ENCODE data around the gene TM4SF20.
"Not testable (repeated sequence)": the region's sequence is repeated elsewhere in the genome, so short reads cannot be mapped to it uniquely, and the experiment has no call there.

The TM4SF20 gene

DNA sequence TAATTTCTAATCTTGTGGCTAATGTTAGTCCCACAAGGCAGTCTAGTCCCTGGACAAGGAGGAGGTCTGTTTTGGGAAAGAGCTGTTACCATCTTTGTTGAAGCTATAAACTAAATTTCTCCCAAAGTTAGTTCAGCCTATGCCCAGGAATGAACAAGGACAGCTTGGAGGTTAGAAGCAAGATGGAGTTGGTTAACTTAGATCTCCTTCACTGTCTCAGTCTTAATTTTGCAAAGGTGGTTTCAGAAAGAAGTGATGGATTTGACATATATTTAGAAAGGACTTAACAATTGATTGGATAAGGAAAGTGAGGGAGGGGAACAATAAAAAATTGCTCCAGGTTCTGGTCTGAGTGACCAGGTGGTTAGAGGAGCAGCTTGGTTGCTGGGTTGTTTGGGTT is 23.2 kb upstream of the TM4SF20 start:
- DNase-seq: no peak
- in situ Hi-C loops (cut with HindIII; ENCODE audit: low pct_ligation_motif_present, low pct_unique_long_range_greater_than_20kb, low sequenced_read_pairs): no loop called here

DNA sequence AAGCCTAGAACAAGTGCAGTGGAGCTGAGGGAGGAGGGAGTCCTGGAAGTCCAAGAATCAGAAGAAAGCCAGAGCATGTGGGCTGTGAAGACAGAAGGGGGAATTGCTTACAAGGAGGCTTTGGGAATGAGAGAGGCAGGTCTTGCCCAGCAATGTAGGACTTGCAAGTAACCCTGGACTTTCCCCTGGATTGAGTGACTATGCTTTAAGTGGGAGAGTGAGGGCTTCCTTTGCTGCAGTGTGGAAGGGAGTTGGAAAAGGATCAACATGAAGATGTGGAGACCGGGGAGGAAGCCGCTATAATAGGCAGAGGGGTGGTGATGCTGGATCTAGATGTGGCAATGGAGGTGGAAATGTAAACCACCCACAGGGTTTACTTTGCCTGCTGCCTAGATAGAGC is 22.4 kb upstream of the TM4SF20 start:
- no peak for DNase-seq
- in situ Hi-C loops (cut with HindIII; ENCODE audit: low pct_ligation_motif_present, low pct_unique_long_range_greater_than_20kb, low sequenced_read_pairs): no loop called here

DNA sequence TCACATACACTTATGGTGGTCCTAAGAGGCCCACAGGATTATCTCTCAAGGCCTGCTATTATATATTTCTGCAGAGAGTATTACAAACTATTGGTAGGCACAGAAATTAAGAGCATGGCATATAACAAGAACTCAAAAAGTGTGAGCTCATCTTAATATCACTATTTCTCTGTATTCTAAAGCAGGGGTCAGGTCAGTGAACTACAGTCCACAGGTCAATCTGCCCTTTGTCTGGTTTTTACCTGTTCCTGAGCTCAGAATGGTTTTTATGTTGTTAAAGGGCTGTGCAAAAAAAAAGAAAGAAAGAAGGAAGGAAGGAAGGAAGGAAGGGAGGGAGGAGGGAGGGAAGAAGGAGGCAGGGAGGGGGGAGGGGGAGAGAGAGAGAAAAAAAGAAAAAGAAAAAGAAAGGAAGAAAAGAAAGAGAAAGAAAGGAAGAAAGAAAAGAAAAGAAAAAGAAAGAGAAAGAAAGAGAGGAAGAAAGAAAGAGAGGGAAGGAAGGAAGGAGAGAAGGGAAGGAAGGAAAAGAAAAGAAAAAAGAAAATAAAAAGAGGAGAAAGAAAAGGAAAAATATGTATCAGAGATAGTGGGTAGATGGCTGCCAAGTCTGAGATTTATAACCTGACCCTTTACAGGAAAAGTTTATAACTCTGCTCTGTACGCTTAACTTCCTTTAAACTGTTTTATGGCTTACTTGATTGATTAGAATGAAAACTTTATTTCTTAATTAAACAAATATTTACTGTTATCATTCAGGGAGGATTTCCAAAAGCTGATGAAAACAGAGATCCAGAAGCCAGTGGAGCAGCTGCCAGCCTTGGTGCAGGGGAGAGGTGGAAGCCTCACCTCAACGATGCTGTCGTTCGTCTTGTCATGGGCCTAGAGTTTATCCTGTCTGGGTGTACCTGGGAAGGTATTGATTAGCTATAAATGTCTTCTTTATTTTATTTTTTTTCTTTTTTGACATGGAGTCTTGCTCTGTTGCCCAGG is 19.9 kb upstream of the TM4SF20 start:
- in situ Hi-C loops (cut with HindIII; ENCODE audit: low pct_ligation_motif_present, low pct_unique_long_range_greater_than_20kb, low sequenced_read_pairs): no loop called here

DNA sequence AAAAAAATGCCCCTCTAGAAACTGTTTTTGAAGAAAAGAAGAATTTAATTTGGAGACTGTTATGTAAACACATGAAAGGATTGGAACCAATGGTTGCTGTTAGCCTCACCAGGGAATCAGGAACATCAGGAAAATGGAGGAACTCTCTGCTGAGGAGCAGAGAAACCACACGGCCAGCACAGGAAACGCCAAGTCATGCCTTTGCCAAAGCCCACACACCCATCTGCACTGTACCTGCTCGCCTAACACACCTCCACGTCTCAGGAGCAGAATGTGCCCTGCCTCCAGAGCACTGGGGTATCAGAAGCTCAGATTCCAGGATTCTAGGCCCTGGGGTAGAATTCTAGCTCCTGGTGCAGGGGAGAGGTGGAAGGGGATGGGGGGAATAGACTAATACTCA is 18.5 kb upstream of the TM4SF20 start:
- in situ Hi-C loops (cut with HindIII; ENCODE audit: low pct_ligation_motif_present, low pct_unique_long_range_greater_than_20kb, low sequenced_read_pairs): no loop called here

More for the DNA sequence above, 19.9 kb upstream of the TM4SF20 start:
- DNase-seq: no peak

DNA sequence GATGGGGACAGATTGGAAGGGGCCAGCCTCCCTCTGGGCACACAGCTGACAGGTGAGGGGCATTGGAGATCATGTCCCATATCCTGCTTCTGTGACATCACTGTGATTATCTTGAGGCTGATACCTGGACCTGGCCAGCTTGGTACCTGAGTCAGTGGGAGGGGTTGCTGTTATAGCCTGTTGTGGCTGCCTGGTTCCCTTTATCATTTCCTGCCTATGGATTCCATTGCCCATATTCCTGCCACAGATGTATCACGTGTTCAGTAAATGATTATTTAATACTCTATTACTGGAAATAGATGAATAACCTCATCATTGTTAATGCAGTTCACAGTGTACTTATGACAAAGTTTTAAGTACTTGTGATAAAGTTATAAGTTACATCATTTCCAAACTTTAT is 16.4 kb upstream of the TM4SF20 start:
- in situ Hi-C loops (cut with HindIII; ENCODE audit: low pct_ligation_motif_present, low pct_unique_long_range_greater_than_20kb, low sequenced_read_pairs): no loop called here
- DNase-seq: no peak

More for the DNA sequence above, 18.5 kb upstream of the TM4SF20 start:
- DNase-seq: no peak

DNA sequence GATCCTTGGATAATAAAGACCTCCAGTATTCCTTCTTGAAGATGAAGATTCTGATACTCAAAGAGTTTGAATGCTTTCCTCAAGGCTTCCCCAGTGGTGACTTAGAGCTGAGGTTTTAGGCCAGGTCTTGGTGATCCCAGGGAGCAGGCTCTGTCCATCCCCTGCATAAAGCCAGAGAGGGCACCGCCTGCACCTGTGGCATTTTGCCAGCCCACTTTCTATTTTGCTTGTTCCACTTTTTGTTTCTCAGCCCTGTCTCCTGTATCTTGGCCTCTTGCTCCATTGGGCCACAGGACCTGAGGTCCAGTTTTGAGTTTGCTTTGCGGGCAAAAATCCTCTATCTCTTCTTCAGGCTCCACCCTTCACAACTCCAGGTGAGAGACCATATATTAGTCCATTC is 15.3 kb upstream of the TM4SF20 start:
- in situ Hi-C loops (cut with HindIII; ENCODE audit: low pct_ligation_motif_present, low pct_unique_long_range_greater_than_20kb, low sequenced_read_pairs): no loop called here

DNA sequence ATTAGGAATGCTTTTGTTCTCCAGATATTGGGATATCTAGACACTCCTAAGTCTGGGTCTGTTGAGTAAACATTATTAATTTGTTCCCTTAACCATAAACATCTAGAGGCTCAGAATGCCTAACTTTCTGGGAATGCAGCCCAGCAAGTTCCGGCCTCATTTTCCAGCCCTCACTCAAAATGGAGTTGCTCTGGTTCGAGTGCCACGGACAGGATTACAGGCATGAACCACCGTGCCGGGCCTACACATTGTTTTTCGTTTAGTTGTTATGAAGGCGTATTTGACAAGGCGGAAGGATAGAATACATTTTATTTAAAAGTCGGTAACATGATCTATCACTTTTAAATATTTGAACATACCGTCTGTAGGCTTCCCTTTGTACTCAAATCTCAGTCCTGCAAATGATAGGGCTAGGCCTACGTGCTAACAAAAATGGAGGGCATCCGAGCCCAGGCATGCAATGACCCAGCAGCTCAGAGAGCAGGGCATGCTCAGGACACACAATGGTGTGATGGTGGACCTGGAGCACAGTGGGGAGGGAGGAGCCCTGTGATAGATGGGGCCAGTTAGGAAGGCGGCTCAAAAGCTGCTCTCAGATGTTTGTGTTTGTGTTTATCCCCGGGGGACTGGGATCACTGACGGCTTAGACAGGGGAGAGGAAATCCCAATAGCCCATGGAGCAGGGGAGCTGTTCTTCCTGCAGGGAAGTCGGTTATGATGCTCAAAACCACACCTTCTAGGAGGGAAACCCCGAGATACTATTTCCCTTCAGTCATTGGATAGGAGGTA is 11.6 kb upstream of the TM4SF20 start:
- no peak for DNase-seq
- in situ Hi-C loops (cut with HindIII; ENCODE audit: low pct_ligation_motif_present, low pct_unique_long_range_greater_than_20kb, low sequenced_read_pairs): no loop called here

More for the DNA sequence above, 15.3 kb upstream of the TM4SF20 start:
- DNase-seq: no peak

DNA sequence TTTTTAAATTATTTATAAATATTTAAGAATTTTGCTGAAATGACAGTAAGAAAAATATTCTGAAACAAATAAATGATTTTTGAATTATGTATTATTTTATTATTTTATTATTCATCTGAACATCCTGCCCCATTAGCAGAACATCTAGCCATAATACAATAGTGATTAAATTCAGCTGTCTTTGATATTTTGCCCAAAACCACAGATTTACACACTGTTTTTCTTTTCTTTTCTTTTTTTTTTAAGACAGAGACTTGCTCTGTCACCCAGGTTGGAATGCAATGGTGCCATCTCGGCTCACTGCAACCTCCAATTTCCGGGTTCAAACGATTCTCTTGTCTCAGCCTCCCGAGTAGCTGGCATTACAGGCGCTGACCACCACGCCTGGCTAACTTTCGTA is 10.6 kb upstream of the TM4SF20 start:
- in situ Hi-C loops (cut with HindIII; ENCODE audit: low pct_ligation_motif_present, low pct_unique_long_range_greater_than_20kb, low sequenced_read_pairs): no loop called here
- no peak for DNase-seq

DNA sequence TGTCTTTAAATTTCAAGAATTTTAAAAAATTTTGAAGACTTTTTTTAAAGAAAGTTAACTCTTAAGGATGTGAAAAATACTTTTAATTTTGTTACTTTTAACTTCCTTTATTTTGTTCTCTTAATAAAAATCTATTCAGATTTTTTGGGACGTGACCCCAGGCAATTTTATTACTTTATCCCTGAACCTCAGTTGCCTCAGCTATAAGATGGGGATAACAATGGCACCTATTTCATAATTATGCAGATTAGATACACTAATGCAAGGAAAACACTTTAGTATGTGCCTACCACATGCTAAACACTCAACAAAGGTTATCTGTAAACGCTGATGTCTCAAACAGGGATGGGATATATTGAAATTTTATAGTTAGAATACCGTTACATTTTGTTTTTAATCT is 10.1 kb upstream of the TM4SF20 start:
- no peak for DNase-seq
- in situ Hi-C loops (cut with HindIII; ENCODE audit: low pct_ligation_motif_present, low pct_unique_long_range_greater_than_20kb, low sequenced_read_pairs): no loop called here

DNA sequence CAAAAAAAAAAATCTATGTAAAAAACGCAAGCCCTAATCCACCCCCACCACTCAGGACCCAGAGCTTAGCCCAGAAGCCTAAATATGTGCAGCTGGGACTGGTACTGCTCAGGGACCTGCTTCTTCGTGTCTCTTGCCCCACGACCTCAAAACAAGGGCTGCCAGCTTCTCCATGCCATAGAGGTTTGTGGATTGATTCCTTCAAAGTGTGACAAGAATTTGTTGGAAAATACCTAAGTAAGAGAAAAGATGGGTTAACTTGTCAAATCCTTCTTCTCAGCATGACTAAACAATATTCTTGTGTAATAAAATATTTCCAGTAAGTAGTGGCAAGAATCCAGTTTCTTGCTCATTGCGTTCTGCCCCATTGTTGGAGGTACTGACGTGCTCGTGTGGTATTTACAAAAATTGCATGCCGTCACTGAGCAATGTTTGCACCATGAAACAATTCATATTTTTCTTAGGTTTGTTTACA is 9.5 kb upstream of the TM4SF20 start:
- in situ Hi-C loops (cut with HindIII; ENCODE audit: low pct_ligation_motif_present, low pct_unique_long_range_greater_than_20kb, low sequenced_read_pairs): no loop called here
- no peak for DNase-seq

DNA sequence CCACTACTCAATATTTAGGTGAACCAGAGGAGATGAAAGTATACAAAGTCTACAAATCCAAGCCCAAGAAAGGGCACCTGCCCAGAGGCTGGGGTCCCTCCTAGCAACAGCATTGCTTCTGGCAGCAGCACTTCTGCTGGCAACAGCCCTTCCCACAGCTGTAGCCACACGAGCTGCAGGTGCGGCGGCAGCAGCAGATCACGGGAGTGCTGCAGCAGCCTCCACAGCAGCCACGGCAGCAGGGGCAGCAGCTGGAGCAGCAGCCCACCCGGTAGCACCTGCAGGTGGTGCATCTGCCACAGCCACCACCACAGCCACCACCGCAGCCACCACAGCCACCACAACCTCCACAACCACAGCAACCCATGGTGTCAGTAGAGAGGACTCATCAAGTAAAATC is 8.5 kb upstream of the TM4SF20 start, which contains the start of gene SCYGR1:
Gene SCYGR1 (minus strand): TSS at position 367 of the 400 bp plus-strand sequence. CDS start 0 bp downstream, at position 367.
- DNase-seq; in situ Hi-C loops (cut with HindIII; ENCODE audit: low pct_ligation_motif_present, low pct_unique_long_range_greater_than_20kb, low sequenced_read_pairs): not testable (repeated sequence)

DNA sequence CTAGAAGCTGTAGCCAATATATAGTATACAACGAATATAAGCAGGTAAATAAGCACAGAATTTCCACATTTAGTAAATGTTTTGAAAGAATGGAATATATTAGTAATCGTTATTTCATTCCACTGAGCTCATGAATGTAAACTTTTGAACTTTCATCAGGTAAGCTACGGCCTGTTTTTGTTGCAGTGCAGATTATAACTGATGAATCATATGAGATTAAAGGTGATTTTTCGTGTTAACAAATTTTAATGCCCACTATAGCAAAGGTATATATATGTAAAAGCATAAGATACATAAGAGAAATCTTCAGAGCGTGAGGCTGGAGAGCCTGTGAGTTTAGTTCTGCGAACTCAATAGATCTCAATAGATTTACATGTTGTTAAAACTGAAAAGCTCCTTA is 7.5 kb upstream of the TM4SF20 start:
- no peak for DNase-seq
- in situ Hi-C loops (cut with HindIII; ENCODE audit: low pct_ligation_motif_present, low pct_unique_long_range_greater_than_20kb, low sequenced_read_pairs): no loop called here

DNA sequence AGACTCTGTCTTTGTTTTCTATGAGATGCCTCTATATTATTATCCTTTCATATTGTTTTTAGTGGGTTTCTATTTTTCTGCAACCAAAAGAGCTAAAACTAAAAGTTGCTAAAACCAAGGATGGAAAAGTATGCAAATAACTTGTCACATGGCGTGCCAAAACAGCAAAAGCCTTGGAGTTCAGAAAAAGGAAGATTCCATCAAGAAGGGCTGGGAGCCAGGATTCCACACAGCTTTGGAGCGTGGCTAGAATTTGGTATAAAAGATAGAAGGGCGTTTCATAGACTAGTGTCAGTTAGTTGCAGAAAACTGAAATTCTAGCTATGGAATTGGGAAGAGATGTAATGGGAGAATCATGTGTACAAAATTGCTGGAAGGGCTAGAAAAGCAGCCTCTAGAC is 4.6 kb upstream of the TM4SF20 start:
- DNase-seq: no peak
- in situ Hi-C loops (cut with HindIII; ENCODE audit: low pct_ligation_motif_present, low pct_unique_long_range_greater_than_20kb, low sequenced_read_pairs): no loop called here

DNA sequence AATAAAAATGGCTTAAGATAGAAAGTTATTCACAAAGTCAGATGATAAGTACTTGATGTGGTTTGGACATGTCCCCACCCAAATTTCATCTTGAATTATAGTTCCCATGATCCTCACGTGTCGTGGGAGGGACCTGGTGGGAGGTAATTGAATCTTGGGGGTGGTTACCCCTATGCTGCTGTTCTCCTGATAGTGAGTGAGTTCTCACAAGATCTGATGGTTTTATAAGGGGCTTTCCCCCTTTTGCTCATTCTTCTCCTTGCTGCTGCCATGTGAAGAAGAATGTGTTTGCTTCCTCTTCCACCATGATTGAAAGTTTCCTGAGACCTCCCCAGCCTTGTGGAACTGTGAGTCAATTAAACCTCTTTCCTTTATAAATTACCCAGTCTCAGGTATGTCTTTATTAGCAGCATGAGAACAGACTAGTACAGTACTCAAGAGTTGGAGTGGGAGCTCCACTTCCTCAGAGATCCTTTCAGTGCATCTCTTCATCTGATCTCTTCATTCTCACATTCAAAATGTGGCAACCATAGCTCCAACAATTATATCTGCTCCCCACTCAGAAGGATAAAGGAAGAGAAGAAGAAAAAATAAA is 3.2 kb upstream of the TM4SF20 start:
- in situ Hi-C loops (cut with HindIII; ENCODE audit: low pct_ligation_motif_present, low pct_unique_long_range_greater_than_20kb, low sequenced_read_pairs); DNase-seq: not testable (repeated sequence)

DNA sequence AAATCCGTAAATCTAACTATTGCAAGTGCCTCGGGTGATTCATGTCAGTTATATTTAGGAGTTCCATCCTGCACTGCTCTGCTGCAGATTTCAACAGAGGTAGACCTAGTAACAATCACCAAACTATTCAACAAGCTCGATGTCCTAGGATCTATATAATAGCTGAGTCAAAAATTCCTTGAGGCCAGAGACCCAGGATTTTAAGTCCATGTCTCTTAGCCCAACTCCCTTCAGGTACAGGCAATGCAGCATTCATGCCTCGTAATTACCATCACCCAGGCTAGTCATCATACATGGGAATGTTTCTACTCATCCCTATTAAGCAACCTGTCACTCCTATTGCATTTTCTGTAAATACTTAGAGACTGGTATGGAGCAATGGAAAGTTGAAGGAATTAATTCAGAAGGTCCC is 729 bp downstream of the TM4SF20 start:
- in situ Hi-C loops (cut with HindIII; ENCODE audit: low pct_ligation_motif_present, low pct_unique_long_range_greater_than_20kb, low sequenced_read_pairs): no loop called here
- no peak for DNase-seq

DNA sequence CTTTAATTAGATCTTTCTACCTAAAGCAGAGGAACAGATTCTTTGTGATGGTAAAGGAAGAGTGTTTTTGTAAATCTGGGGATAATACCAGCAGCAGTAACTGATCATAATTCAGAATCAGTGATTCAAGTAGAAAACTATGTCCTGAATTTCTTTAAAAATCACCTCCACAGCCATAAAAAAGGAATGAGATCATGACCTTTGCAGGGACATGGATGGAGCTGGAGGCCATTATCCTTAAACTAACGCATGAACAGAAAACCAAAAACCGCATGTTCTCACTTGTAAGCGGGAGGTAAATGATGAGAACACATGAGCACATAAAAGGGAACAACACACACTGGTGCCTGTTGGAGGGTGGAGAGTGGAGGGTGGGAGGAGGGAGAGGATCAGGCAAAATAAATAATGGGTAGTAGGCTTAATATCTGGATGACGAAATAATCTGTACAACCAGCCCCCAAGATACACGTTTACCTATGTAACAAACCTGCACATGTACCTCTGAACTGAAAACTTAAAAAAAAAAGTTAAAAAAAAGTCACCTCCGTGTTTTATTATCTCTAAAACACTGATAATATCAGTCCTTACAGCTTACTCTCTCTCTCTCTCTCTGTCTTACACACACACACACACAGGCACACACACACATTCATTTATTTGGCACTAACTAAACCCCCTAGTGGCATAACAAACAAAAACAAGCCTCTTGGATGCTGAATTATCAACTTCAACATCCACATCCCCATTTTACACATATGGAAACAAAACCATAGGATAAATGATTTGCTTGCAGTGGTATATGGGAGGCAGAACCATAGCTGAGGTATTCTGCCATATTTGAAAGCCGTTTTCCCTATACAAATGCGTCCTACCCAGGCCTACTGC is 1.4 kb downstream of the TM4SF20 start:
- DNase-seq: no peak
- in situ Hi-C loops (cut with HindIII; ENCODE audit: low pct_ligation_motif_present, low pct_unique_long_range_greater_than_20kb, low sequenced_read_pairs): no loop called here

DNA sequence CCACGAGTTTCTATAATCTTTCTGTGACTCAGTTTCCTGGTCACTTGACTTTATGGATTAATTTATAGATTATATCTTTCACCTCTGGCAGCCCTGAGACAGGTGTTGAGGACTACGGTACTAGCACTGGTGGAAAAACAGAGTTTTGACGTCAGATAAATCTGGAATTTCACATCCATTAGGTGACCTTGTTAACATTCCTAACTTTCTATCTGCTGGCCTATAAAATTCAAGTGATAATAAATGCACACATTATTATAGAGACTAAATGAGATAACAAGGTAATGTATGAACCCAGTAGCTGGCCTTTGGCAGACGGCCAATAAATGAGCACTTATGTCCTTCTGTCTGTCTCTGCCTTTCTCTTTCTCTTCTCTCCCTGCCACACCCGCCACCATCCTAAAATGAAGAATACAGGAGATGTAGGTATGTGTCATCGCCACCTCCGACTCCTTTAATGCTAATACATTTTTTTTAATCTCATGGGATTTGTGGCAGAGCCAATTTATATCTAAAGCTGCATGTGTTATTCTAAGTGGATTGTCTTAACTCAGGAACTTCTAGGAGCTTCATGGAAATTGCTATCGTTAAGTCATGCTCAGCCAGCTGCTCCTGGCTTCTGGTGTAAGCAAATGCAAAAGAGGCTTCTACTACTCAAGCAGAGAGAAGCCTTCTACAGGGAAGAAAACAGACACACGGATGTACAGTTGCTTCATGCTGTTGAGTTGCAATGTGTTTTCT is 2.3 kb downstream of the TM4SF20 start:
- DNase-seq: no peak
- in situ Hi-C loops (cut with HindIII; ENCODE audit: low pct_ligation_motif_present, low pct_unique_long_range_greater_than_20kb, low sequenced_read_pairs): no loop called here
